Measurements from ENCODE around the gene HCFC1. TPM values are rescaled to one million over a fixed set of nuclear protein-coding genes. Genes with fewer than 3 reads are reported as not detected.

HCFC1 gene
- total and polyA plus RNA-seq, 2 experiments from 2014 or later = 12.6 to 26.4 TPM

GRCh38 chrX:153931748-153932147 lies 39.9 kb downstream of the HCFC1 start:
- DNase-seq = no peak
- no peaks in the 10 kb centered on the region for H3K36me3 ChIP-seq (ENCODE audit: low read depth)
- no peak overlapping the region for H3K9ac ChIP-seq
- no peaks in the 10 kb centered on the region for H3K4me1 ChIP-seq (ENCODE audit: insufficient read depth)
- H3K27me3 ChIP-seq (replicated peaks; ENCODE audit: insufficient read depth) = no peaks in the 10 kb centered on the region
- H4K20me1 ChIP-seq (ENCODE audit: insufficient read depth) = no peaks in the 10 kb centered on the region
- WGBS, 2 experiments (ENCODE audit: low coverage in 1 of 2, low lambda C conversion rate in 2 of 2, missing lambda C conversion rate in 2 of 2) = 84 to 87% methylated on average over 12 of the region's 13 CpGs
- TF ChIP-seq EZH2 (IDR thresholded peaks at IDR 0.05; ENCODE audit: insufficient read depth, poor library complexity, severe bottlenecking) = no peak
- TF ChIP-seq EZH2phosphoT487 (IDR thresholded peaks at IDR 0.05; ENCODE audit: insufficient read depth, low read depth) = no peak
- H3K9me2 ChIP-seq (ENCODE audit: insufficient read depth) = no peaks in the 10 kb centered on the region
- H3F3A ChIP-seq (ENCODE audit: insufficient read depth) = 0 out of 2 replicates have a peak, but pooled peaks cover 6% of the 10 kb centered on the region
- in situ Hi-C loops (cut with MboI) = loop anchor here (10.0 kb wide), 1 partner anchor 177 kb away; no protein-coding TSS in a partner anchor
- no peak overlapping the region for H3K4me2 ChIP-seq (ENCODE audit: unreplicated experiment)
- H3K79me2 ChIP-seq (ENCODE audit: insufficient read depth) = peaks cover 41% of the 10 kb centered on the region
- H2AFZ ChIP-seq = no peak overlapping the region
- H3K27ac ChIP-seq = no peak overlapping the region
- no peaks in the 10 kb centered on the region for H3K9me3 ChIP-seq (ENCODE audit: low read depth)
- no peak overlapping the region for H3K4me3 ChIP-seq

GRCh38 chrX:153931151-153931550 lies 40.5 kb downstream of the HCFC1 start:
- Histone ChIP-seq H3K27me3 (replicated peaks; ENCODE audit: insufficient read depth) (no peaks in the 10 kb centered on the region), H3K79me2 (ENCODE audit: insufficient read depth) (peaks cover 41% of the 10 kb centered on the region), H3K27ac (no peak overlapping the region), H3F3A (ENCODE audit: insufficient read depth) (0 out of 2 replicates have a peak, but pooled peaks cover 6% of the 10 kb centered on the region), H3K4me1 (ENCODE audit: insufficient read depth) (no peaks in the 10 kb centered on the region), H3K4me2 (ENCODE audit: unreplicated experiment) (no peak overlapping the region), H3K4me3 (no peak overlapping the region), H3K9me2 (ENCODE audit: insufficient read depth) (no peaks in the 10 kb centered on the region), H3K9ac (no peak overlapping the region), H3K36me3 (ENCODE audit: low read depth) (no peaks in the 10 kb centered on the region), H2AFZ (no peak overlapping the region), H3K9me3 (ENCODE audit: low read depth) (no peaks in the 10 kb centered on the region), H4K20me1 (ENCODE audit: insufficient read depth) (no peaks in the 10 kb centered on the region)
- WGBS, 2 experiments (ENCODE audit: low coverage in 1 of 2, low lambda C conversion rate in 2 of 2, missing lambda C conversion rate in 2 of 2) = 96 to 97% methylated on average over 6 to 8 of the region's 8 CpGs
- in situ Hi-C loops (cut with MboI) = loop anchor here (10.0 kb wide), 1 partner anchor 176 kb away; no protein-coding TSS in a partner anchor
- no peak for DNase-seq
- no peak for TF ChIP-seq EZH2phosphoT487 (IDR thresholded peaks at IDR 0.05; ENCODE audit: insufficient read depth, low read depth)
- TF ChIP-seq EZH2 (IDR thresholded peaks at IDR 0.05; ENCODE audit: insufficient read depth, poor library complexity, severe bottlenecking) = no peak

- H3K27ac ChIP-seq = no peak overlapping the region
- peaks cover 41% of the 10 kb centered on the region for H3K79me2 ChIP-seq (ENCODE audit: insufficient read depth)
- H3K36me3 ChIP-seq (ENCODE audit: low read depth) = no peaks in the 10 kb centered on the region
- no peak overlapping the region for H2AFZ ChIP-seq
- 84 to 86% methylated on average over 23 to 25 of the region's 31 CpGs for WGBS, 2 experiments (ENCODE audit: low coverage in 1 of 2, low lambda C conversion rate in 2 of 2, missing lambda C conversion rate in 2 of 2)
- TF ChIP-seq EZH2phosphoT487 (IDR thresholded peaks at IDR 0.05; ENCODE audit: insufficient read depth, low read depth) (no peak), EZH2 (IDR thresholded peaks at IDR 0.05; ENCODE audit: insufficient read depth, poor library complexity, severe bottlenecking) (no peak)
- H3K4me2 ChIP-seq (ENCODE audit: unreplicated experiment) = no peak overlapping the region
- no peaks in the 10 kb centered on the region for H3K9me2 ChIP-seq (ENCODE audit: insufficient read depth)
- H3K4me3 ChIP-seq = no peak overlapping the region
- H3K9ac ChIP-seq = no peak overlapping the region
- in situ Hi-C loops (cut with MboI) = loop anchor here (10.0 kb wide), 1 partner anchor 175 kb away; no protein-coding TSS in a partner anchor
- no peaks in the 10 kb centered on the region for H4K20me1 ChIP-seq (ENCODE audit: insufficient read depth)
- H3K27me3 ChIP-seq (replicated peaks; ENCODE audit: insufficient read depth) = no peaks in the 10 kb centered on the region
- no peaks in the 10 kb centered on the region for H3K4me1 ChIP-seq (ENCODE audit: insufficient read depth)
- H3K9me3 ChIP-seq (ENCODE audit: low read depth) = no peaks in the 10 kb centered on the region
- 0 out of 2 replicates have a peak, but pooled peaks cover 6% of the 10 kb centered on the region for H3F3A ChIP-seq (ENCODE audit: insufficient read depth)
- DNase-seq = no peak
These were observed 41.4 kb downstream of the HCFC1 start for GRCh38 chrX:153930011-153930910.

GRCh38 chrX:153929576-153929975 lies 42.0 kb downstream of the HCFC1 start:
- in situ Hi-C loops (cut with MboI) = no loop called here

More at GRCh38 chrX:153929576-153929975, 42.0 kb downstream of the HCFC1 start:
- no peak overlapping the region for H3K4me3 ChIP-seq
- H3K27ac ChIP-seq = 0 out of 2 replicates have a peak overlapping the region, but pooled peaks have one; percentile 12
- H2AFZ ChIP-seq = no peak overlapping the region
- whole genome bisulfite sequencing, 2 experiments (ENCODE audit: low coverage in 1 of 2, low lambda C conversion rate in 2 of 2, missing lambda C conversion rate in 2 of 2) = 90 to 92% methylated on average over 2 to 4 of the region's 10 CpGs
- H3K36me3 ChIP-seq (ENCODE audit: low read depth) = no peaks in the 10 kb centered on the region
- peaks cover 39% of the 10 kb centered on the region for H3K79me2 ChIP-seq (ENCODE audit: insufficient read depth)
- H3F3A ChIP-seq (ENCODE audit: insufficient read depth) = 0 out of 2 replicates have a peak, but pooled peaks cover 6% of the 10 kb centered on the region
- no peak for DNase-seq
- H3K4me1 ChIP-seq (ENCODE audit: insufficient read depth) = no peaks in the 10 kb centered on the region
- no peaks in the 10 kb centered on the region for H3K27me3 ChIP-seq (replicated peaks; ENCODE audit: insufficient read depth)
- no peak overlapping the region for H3K4me2 ChIP-seq (ENCODE audit: unreplicated experiment)
- TF ChIP-seq EZH2phosphoT487 (IDR thresholded peaks at IDR 0.05; ENCODE audit: insufficient read depth, low read depth) (no peak), EZH2 (IDR thresholded peaks at IDR 0.05; ENCODE audit: insufficient read depth, poor library complexity, severe bottlenecking) (no peak)
- H3K9me3 ChIP-seq (ENCODE audit: low read depth) = no peaks in the 10 kb centered on the region
- H4K20me1 ChIP-seq (ENCODE audit: insufficient read depth) = no peaks in the 10 kb centered on the region
- no peaks in the 10 kb centered on the region for H3K9me2 ChIP-seq (ENCODE audit: insufficient read depth)
- no peak overlapping the region for H3K9ac ChIP-seq
